SH-SY5Y (cell line): ENCODE data around the gene TUBB4B.

ENCODE experiments used
- GATA2 ChIP-seq: IDR thresholded peaks from 2 replicates; pipeline ENCODE4 v1.6.1; 2011; ENCODE audit warnings: mild to moderate bottlenecking, low read depth, low read length
- GATA3 ChIP-seq: IDR thresholded peaks from 2 replicates; pipeline ENCODE4 v1.6.1; 2011; ENCODE audit warnings: low read depth, mild to moderate bottlenecking, low read length, moderate library complexity

DNA sequence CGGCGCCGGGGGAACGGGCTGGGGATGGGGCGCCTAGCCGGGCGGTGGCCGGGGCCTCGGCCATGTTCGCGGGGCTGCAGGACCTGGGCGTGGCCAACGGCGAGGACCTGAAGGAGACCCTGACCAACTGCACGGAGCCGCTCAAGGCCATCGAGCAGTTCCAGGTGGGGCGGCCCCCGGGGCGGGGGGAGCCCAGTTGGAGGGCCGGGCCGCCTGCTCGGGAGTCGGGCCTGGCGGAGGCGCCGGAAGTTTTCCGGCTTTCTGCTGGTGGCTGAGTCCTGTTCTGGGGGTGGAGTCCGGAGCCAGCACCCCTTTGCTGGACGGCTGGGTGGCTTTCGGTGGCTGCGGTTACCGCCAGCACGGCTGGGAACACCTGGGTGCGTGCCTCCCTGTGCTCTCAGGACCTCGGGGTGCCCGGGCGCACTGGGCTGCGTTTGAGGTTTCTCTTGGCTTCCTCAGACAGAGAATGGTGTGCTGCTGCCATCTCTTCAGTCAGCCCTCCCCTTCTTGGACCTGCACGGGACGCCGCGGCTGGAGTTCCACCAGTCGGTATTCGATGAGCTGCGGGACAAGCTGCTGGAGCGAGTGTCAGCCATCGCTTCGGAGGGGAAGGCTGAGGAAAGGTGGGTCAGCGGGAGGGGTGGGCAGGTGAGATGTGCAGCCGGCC, 14.5 kb downstream of the TUBB4B start:
- TF ChIP-seq GATA3: no peak
- TF ChIP-seq GATA2: no peak
